NK-92 treated with Interleukin-12 subunit alpha and Interleukin-12 subunit beta, amount 100 ng/mL, for 24 hours (cell line): ENCODE data around the gene CDK15.
"Not testable (repeated sequence)": the region's sequence is repeated elsewhere in the genome, so short reads cannot be mapped to it uniquely, and the experiment has no call there.

Experiments
- DNase-seq: peaks from one replicate; lab custom pipeline; 2025; lab: John Stamatoyannopoulos, UW

The CDK15 gene

GRCh38 chr2:201830666-201831065 is 24.3 kb downstream of the CDK15 start:
- DNase-seq: no peak

GRCh38 chr2:201831469-201831868 is 25.1 kb downstream of the CDK15 start:
- no peak for DNase-seq

GRCh38 chr2:201833781-201834180 is 27.4 kb downstream of the CDK15 start:
- no peak for DNase-seq

- no peak for DNase-seq
Measured at GRCh38 chr2:201835066-201835465, 28.7 kb downstream of the CDK15 start.

GRCh38 chr2:201837391-201837790 is 31.1 kb downstream of the CDK15 start:
- DNase-seq: no peak

- DNase-seq: no peak
Measured at GRCh38 chr2:201837824-201838431, 31.6 kb downstream of the CDK15 start.

- DNase-seq: no peak
Measured at GRCh38 chr2:201839727-201840126, 33.4 kb downstream of the CDK15 start.

GRCh38 chr2:201840726-201841125 is 34.4 kb downstream of the CDK15 start:
- no peak for DNase-seq

GRCh38 chr2:201842131-201842860 is 36.0 kb downstream of the CDK15 start:
- DNase-seq: no peak

GRCh38 chr2:201844922-201845321 is 38.6 kb downstream of the CDK15 start:
- DNase-seq: not testable (repeated sequence)

GRCh38 chr2:201847481-201847880 is 41.1 kb downstream of the CDK15 start:
- no peak for DNase-seq

- no peak for DNase-seq
Measured at GRCh38 chr2:201852462-201852861, 46.1 kb downstream of the CDK15 start.

GRCh38 chr2:201852878-201853415 is 46.6 kb downstream of the CDK15 start:
- DNase-seq: no peak

GRCh38 chr2:201854221-201854801 is 48.0 kb downstream of the CDK15 start:
- DNase-seq: no peak

- DNase-seq: no peak
Measured at GRCh38 chr2:201854841-201855240, 48.5 kb downstream of the CDK15 start.

- no peak for DNase-seq
Measured at GRCh38 chr2:201855356-201855755, 49.0 kb downstream of the CDK15 start.

GRCh38 chr2:201857326-201857725 is 51.0 kb downstream of the CDK15 start:
- no peak for DNase-seq

- DNase-seq: no peak
Measured at GRCh38 chr2:201858281-201859184, 52.2 kb downstream of the CDK15 start.

GRCh38 chr2:201859949-201860348 is 53.6 kb downstream of the CDK15 start:
- no peak for DNase-seq

GRCh38 chr2:201860636-201861066 is 54.3 kb downstream of the CDK15 start:
- no peak for DNase-seq

GRCh38 chr2:201862843-201863242 is 56.5 kb downstream of the CDK15 start:
- no peak for DNase-seq
